Right lobe of liver (tissue), 6 donors: ENCODE results near the gene OR2A14. TPM values are rescaled to one million over a fixed set of nuclear protein-coding genes. Genes with fewer than 3 reads are reported as not detected.
"Not testable (repeated sequence)": the region's sequence is repeated elsewhere in the genome, so short reads cannot be mapped to it uniquely, and the experiment has no call there.

Experiments used
- ATAC-seq, 4 donors: fragments of 200-7000 bp; cut with Tn5 transposase; one replicate each; pipeline ENCODE4 v1.9.1; 2020; ENCODE audit warnings: mild to moderate bottlenecking in 4 of 4, moderate library complexity in 4 of 4
- DNase-seq, 3 donors: peaks; one replicate each; pipeline ENCODE4 v3.0.0-alpha.2; 2020
- H3K27ac ChIP-seq, 3 donors: fragments of 200-600 bp; one replicate each; pipeline ENCODE4 v1.8.0; 2022
- H3K27me3 ChIP-seq, 2 donors: fragments of 200-600 bp; one replicate each; pipeline ENCODE4 v1.8.0; 2022
- H3K36me3 ChIP-seq, 4 donors: fragments of 200-600 bp; sonication (generic) in 1 of 4; one replicate each; pipeline versions ENCODE4 v1.5.1 to v1.8.0; 2017 to 2022; ENCODE audit warnings: control low read depth in 1 of 4
- H3K4me1 ChIP-seq, 4 donors: fragments of 200-600 bp; sonication (generic) in 1 of 4; one replicate each; pipeline versions ENCODE4 v1.5.1 to v1.8.0; 2017 to 2022; ENCODE audit warnings: control low read depth in 1 of 4
- H3K4me3 ChIP-seq, 3 donors: fragments of 200-600 bp; one replicate each; pipeline ENCODE4 v1.8.0; 2022
- H3K9me3 ChIP-seq, 4 donors: fragments of 200-600 bp; sonication (generic) in 1 of 4; one replicate each; pipeline versions ENCODE4 v1.5.1 to v1.8.0; 2017 to 2022; ENCODE audit warnings: control low read depth in 1 of 4
- CTCF ChIP-seq, 4 donors: fragments of 200-600 bp in 3 of 4; fragments of 450-650 bp in 1 of 4; IDR thresholded peaks; one replicate each; pipeline versions ENCODE4 v1.5.1 to v1.8.0; 2016 to 2022; ENCODE audit warnings: antibody characterized with exemption in 4 of 4, mild to moderate bottlenecking in 2 of 4
- POLR2A ChIP-seq: fragments of 450-650 bp; IDR thresholded peaks from one replicate; pipeline ENCODE4 v1.6.1; 2017; ENCODE audit warnings: antibody characterized with exemption, mild to moderate bottlenecking
- WGBS: methylation state at CpG from one replicate; pipeline ENCODE4 v1.1.6; 2018; ENCODE audit warnings: low coverage, low lambda C conversion rate; ENCODE audit not compliant: insufficient coverage; ENCODE audit errors: missing lambda C conversion rate; 5-methylcytosine and 5-hydroxymethylcytosine counted together
- intact Hi-C, 2 donors: fragments of 100-400 bp; cut with DNase I; formaldehyde crosslinking; loops; one replicate each; pipeline versions ENCODE4 v1.11.2 to v1.14.1; 2022
- total RNA-seq, 6 experiments: library from RNA; depleted of rRNA in 2 of 6; stranded (reverse); fragments of >200 nt in 2 of 6; fragmentation: NEBNext Ultra II Directional in 3 of 6; extraction: Animal tissue kit (Norgen Biotek cat#: 25700) in 3 of 6; gene quantifications; one replicate each; pipeline versions ENCODE4 v1.1.0 to v1.2.4, GENCODE V29; 2016 to 2023
- donor health status: DM: no; HTN: yes; CAD: no.
- donor health status: DM: no; HTN: no; CAD: no.
- donor health status: DM: no; HTN: no; CAD: no.
- donor health status: DM: no; HTN: yes; CAD: no.
- donor health status: DM: no; HTN: yes; CAD: no.

Gene OR2A14
- total RNA-seq, 6 experiments from 2014 or later, result not detected

- H3K4me1 ChIP-seq, result no peaks in the 10 kb centered on the region
- H3K4me3 ChIP-seq, result no peak overlapping the region
- WGBS, result 51% methylated on average over 7 of the region's 8 CpGs
- no peak for TF ChIP-seq POLR2A
- no peak for TF ChIP-seq CTCF (IDR thresholded peaks at IDR 0.05)
- H3K36me3 ChIP-seq, result no peaks in the 10 kb centered on the region
- intact Hi-C loops, result no loop called here
- ATAC-seq (no peak), DNase-seq (no peak)
- H3K9me3 ChIP-seq, result no peaks in the 10 kb centered on the region
- H3K27me3 ChIP-seq, result no peaks in the 10 kb centered on the region
- no peak overlapping the region for H3K27ac ChIP-seq
Observed at GRCh38 chr7:144118341-144118740, 4.6 kb upstream of the OR2A14 start.

GRCh38 chr7:144127714-144128334 lies 4.8 kb downstream of the OR2A14 start:
- WGBS, result 30% methylated on average over 6 of the region's 6 CpGs
- H3K36me3 ChIP-seq, result no peaks in the 10 kb centered on the region
- DNase-seq (peak; percentile 81 to 85 (median 84)), ATAC-seq (peak; percentile 98 to 100 (median 98))
- intact Hi-C loops, result no loop called here
- H3K4me3 ChIP-seq, result no peak overlapping the region
- no peak overlapping the region for H3K27ac ChIP-seq
- no peaks in the 10 kb centered on the region for H3K9me3 ChIP-seq
- TF ChIP-seq POLR2A (no peak), CTCF (IDR thresholded peaks at IDR 0.05) (peak; percentile 65 to 83 (median 80))
- H3K27me3 ChIP-seq, result no peaks in the 10 kb centered on the region
- H3K4me1 ChIP-seq, result no peaks in the 10 kb centered on the region

- H3K4me1 ChIP-seq, H3K4me3 ChIP-seq, H3K9me3 ChIP-seq, ATAC-seq, DNase-seq, H3K27me3 ChIP-seq, intact Hi-C loops, H3K27ac ChIP-seq, H3K36me3 ChIP-seq: not testable (repeated sequence)
- 87% methylated on average over 4 of the region's 9 CpGs for WGBS
Observed at GRCh38 chr7:144129601-144130000, 6.6 kb downstream of the OR2A14 start.

DNA sequence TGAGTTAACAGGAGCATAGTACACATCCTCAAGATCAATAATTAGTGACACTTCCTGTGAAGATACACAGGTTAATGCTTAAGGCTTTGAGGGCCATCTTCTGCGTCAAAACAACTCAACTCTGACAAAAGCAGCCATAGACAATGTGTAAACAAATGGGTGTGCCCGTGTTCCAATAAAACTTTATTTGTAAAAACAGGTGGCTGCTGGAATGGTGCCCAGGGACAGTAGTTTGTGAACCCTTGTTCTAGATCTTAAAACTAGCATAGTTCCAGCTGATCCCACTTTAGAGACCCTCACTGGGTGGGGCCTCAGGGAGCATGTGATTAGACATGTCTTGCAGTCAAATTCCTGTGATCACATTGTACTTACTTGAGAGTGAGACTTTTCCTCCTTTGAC lies 7.8 kb downstream of the OR2A14 start:
- H3K9me3 ChIP-seq, result no peaks in the 10 kb centered on the region
- no peak overlapping the region for H3K4me3 ChIP-seq
- H3K4me1 ChIP-seq, result peaks cover 0 to 5% (median 0%) of the 10 kb centered on the region in 4 donors
- 76% methylated on average over 2 of the region's 2 CpGs for WGBS
- DNase-seq, result no peak
- H3K27ac ChIP-seq, result no peak overlapping the region
- no peak for ATAC-seq
- H3K27me3 ChIP-seq, result no peaks in the 10 kb centered on the region
- no peaks in the 10 kb centered on the region for H3K36me3 ChIP-seq
- intact Hi-C loops, result no loop called here
- no peak for TF ChIP-seq POLR2A
- TF ChIP-seq CTCF (IDR thresholded peaks at IDR 0.05), result no peak

GRCh38 chr7:144132262-144132661 lies 9.3 kb downstream of the OR2A14 start:
- ATAC-seq (no peak), DNase-seq (no peak)
- 88% methylated on average over 2 of the region's 3 CpGs for WGBS
- Histone ChIP-seq H3K27me3 (no peaks in the 10 kb centered on the region), H3K4me1 (peaks cover 0 to 5% (median 0%) of the 10 kb centered on the region in 4 donors), H3K9me3 (no peaks in the 10 kb centered on the region), H3K27ac (no peak overlapping the region), H3K36me3 (no peaks in the 10 kb centered on the region), H3K4me3 (no peak overlapping the region)
- intact Hi-C loops, result no loop called here
- TF ChIP-seq CTCF (IDR thresholded peaks at IDR 0.05), result no peak
- no peak for TF ChIP-seq POLR2A
